ENCODE measurements around the gene PLCB1. TPM values are rescaled to one million over a fixed set of nuclear protein-coding genes. Genes with fewer than 3 reads are reported as not detected.

The PLCB1 gene
- polyA plus RNA-seq, 1 experiment, result 16.4 TPM

DNA sequence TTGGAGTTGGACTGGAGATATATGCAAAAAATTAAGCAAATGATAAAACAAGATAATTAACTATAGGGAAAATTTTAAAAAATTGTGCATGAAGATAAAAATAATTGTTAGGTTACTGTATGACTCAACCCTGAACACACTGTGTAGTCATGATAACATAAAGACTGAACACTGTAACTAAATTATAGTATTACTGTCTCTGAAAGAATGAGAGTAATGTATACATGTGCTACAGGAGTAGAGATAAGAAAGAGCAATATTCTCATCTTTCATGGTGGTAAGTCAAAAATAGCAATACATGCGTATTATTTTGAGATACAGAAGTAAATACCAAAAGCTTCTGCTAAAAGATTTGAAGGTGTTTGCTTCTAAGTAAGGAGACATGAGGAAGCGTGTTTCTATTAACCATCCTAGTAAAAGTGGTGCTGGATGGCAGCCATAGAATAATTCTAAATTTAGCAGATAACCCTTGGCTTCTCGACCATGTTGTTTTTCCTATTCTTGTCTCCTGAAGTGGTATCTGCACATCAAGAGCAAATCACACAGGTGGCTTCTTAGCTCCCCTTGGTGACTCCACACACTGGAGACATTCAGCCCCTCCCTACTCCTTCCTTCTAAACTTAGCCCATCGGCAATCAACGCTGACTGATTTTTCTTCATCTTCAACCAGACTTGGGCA lies 546.2 kb downstream of the PLCB1 start:
- POLR2A ChIA-PET, result interaction anchor here (1.4 kb wide), 1 partner anchor 15 kb away, joined by 3 read pairs; no protein-coding TSS in a partner anchor
- peak; percentile 16 for DNase-seq (ENCODE audit: low read depth, low spot score)
- no peak overlapping the region for H3K27ac ChIP-seq (ENCODE audit: low read depth, low read length)
- no peaks in the 10 kb centered on the region for H3K27me3 ChIP-seq (ENCODE audit: control insufficient read depth, insufficient read depth, low read length)
- CTCF ChIA-PET, result interaction anchor here (1.7 kb wide), 1 partner anchor 43 kb away, joined by 5 read pairs; no protein-coding TSS in a partner anchor
- H3K4me3 ChIP-seq (ENCODE audit: low read depth, low read length), result no peak overlapping the region
- no peaks in the 10 kb centered on the region; the same call in 1 of the 2 replicates for H3K9me3 ChIP-seq (ENCODE audit: control insufficient read depth, insufficient read depth, low read length)
- TF ChIP-seq, protein P1, sequence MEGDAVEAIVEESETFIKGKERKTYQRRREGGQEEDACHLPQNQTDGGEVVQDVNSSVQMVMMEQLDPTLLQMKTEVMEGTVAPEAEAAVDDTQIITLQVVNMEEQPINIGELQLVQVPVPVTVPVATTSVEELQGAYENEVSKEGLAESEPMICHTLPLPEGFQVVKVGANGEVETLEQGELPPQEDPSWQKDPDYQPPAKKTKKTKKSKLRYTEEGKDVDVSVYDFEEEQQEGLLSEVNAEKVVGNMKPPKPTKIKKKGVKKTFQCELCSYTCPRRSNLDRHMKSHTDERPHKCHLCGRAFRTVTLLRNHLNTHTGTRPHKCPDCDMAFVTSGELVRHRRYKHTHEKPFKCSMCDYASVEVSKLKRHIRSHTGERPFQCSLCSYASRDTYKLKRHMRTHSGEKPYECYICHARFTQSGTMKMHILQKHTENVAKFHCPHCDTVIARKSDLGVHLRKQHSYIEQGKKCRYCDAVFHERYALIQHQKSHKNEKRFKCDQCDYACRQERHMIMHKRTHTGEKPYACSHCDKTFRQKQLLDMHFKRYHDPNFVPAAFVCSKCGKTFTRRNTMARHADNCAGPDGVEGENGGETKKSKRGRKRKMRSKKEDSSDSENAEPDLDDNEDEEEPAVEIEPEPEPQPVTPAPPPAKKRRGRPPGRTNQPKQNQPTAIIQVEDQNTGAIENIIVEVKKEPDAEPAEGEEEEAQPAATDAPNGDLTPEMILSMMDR (IDR thresholded peaks at IDR 0.05; ENCODE audit: low read depth, low read length), result no peak

DNA sequence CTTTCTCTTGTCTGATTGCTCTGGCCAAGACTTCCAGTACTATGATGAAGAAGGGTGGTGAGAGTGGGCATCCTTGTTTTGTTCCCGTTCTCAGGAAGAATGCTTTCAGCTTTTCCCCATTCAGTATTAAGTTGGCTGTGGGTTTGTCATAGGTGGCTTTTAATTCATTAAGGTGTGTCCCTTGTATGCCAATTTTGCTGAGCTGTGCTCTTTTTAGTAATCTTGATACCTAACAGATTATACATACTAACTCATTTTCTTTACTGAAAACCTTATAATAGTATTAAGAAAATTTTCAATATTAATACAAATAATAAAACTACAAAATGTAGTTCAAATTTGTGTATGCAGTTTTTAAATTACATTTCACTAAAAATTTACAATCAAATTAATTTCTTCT lies 557.3 kb downstream of the PLCB1 start:
- no peaks in the 10 kb centered on the region for H3K27me3 ChIP-seq (ENCODE audit: control insufficient read depth, insufficient read depth, low read length)
- POLR2A ChIA-PET, result no interaction called here
- no peak overlapping the region for H3K27ac ChIP-seq (ENCODE audit: low read depth, low read length)
- no peak overlapping the region for H3K4me3 ChIP-seq (ENCODE audit: low read depth, low read length)
- peaks cover 3% of the 10 kb centered on the region; the same call in 1 of the 2 replicates for H3K9me3 ChIP-seq (ENCODE audit: control insufficient read depth, insufficient read depth, low read length)
- TF ChIP-seq, protein P1 (IDR thresholded peaks at IDR 0.05; ENCODE audit: low read depth, low read length), result no peak
- CTCF ChIA-PET, result interaction anchor here (1.2 kb wide), 1 partner anchor 32 kb away, joined by 4 read pairs; no protein-coding TSS in a partner anchor
- DNase-seq (ENCODE audit: low read depth, low spot score), result no peak

DNA sequence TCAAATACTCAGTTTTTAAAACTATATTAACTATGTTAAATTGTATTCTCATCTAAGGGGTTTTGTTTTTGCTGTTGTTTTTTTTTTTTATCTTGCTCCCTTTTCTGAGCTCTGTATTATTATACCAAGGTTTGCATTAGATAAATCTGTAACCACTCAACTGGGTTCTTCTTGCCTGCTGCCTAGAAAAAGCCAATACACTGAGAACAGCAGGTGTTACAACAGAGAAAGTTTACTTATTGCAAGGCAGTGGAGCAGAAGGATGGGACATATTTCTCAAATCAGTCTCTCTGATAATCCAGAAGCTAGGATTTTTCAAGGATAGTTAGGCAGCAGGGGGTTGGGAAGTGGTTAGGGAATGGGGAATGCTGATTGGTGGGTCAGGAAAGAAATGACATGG lies 558.0 kb downstream of the PLCB1 start:
- H3K4me3 ChIP-seq (ENCODE audit: low read depth, low read length), result no peak overlapping the region
- no peaks in the 10 kb centered on the region for H3K27me3 ChIP-seq (ENCODE audit: control insufficient read depth, insufficient read depth, low read length)
- TF ChIP-seq, protein P1 (IDR thresholded peaks at IDR 0.05; ENCODE audit: low read depth, low read length), result no peak
- POLR2A ChIA-PET, result no interaction called here
- H3K27ac ChIP-seq (ENCODE audit: low read depth, low read length), result no peak overlapping the region
- CTCF ChIA-PET, result interaction anchor here (0.6 to 1.2 kb wide), 2 partner anchors 32 to 645 kb away, joined by 4 read pairs; no protein-coding TSS in a partner anchor
- no peak for DNase-seq (ENCODE audit: low read depth, low spot score)
- peaks cover 3% of the 10 kb centered on the region; the same call in 1 of the 2 replicates for H3K9me3 ChIP-seq (ENCODE audit: control insufficient read depth, insufficient read depth, low read length)

DNA sequence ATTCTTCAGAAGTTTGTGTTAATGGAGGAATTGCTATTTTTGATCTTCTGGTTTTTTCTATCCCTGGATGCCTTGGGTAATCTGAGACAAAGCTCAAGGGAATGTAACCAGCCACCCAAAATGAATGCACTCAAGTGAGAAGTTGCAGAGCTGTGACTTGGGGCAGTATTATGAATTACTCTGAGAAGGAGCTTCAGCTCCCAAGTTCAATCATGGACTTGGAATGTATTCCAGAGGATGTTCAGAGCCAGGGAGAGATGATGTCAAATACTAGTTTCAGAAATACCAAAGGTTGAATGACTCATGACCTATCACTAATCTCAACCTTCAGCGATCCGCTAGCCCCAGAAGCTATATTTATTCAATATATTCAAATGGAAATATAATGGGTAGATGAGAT lies 561.6 kb downstream of the PLCB1 start:
- Histone ChIP-seq H3K27me3 (ENCODE audit: control insufficient read depth, insufficient read depth, low read length) (no peaks in the 10 kb centered on the region), H3K27ac (ENCODE audit: low read depth, low read length) (no peak overlapping the region), H3K4me3 (ENCODE audit: low read depth, low read length) (no peak overlapping the region), H3K9me3 (ENCODE audit: control insufficient read depth, insufficient read depth, low read length) (peaks cover 3% of the 10 kb centered on the region; the same call in 1 of the 2 replicates)
- CTCF ChIA-PET, result interaction anchor here (4.8 kb wide), 1 partner anchor 28 kb away, joined by 18 read pairs; no protein-coding TSS in a partner anchor
- POLR2A ChIA-PET, result interaction anchor here (0.6 kb wide), 1 partner anchor 16 kb away, joined by 3 read pairs; no protein-coding TSS in a partner anchor
- peak; percentile 64 for DNase-seq (ENCODE audit: low read depth, low spot score)
- TF ChIP-seq, protein P1 (IDR thresholded peaks at IDR 0.05; ENCODE audit: low read depth, low read length), result no peak

DNA sequence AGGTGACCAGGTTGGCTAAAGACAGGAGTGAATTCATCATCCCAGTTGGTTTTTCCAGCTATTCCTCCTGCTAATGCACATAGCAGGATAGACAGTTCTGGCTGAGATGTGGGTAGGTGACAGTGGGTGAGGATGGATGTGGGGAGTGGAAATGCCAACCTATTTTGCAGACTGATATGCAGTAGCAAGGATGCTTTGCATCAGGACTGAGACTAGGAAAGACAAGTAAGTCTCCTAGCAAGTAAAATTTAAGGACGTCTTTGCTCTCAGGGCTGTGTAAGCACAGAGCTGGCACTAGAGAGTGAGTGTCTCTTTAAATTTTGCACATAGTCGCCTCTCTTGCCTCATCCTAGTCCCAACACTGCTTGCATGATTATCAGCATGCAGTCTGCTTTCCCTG lies 568.7 kb downstream of the PLCB1 start:
- H3K27ac ChIP-seq (ENCODE audit: low read depth, low read length), result no peak overlapping the region
- no peaks in the 10 kb centered on the region for H3K27me3 ChIP-seq (ENCODE audit: control insufficient read depth, insufficient read depth, low read length)
- ChIA-PET POLR2A (no interaction called here), CTCF (no interaction called here)
- TF ChIP-seq, protein P1 (IDR thresholded peaks at IDR 0.05; ENCODE audit: low read depth, low read length), result no peak
- H3K9me3 ChIP-seq (ENCODE audit: control insufficient read depth, insufficient read depth, low read length), result no peaks in the 10 kb centered on the region
- no peak overlapping the region for H3K4me3 ChIP-seq (ENCODE audit: low read depth, low read length)
- no peak for DNase-seq (ENCODE audit: low read depth, low spot score)

All from AG04450 (cell line).